GM12874 (cell line): ENCODE data around the gene VWA3A.

Source experiments
- TF ChIP-seq, protein P1 (sequence below): IDR thresholded peaks from 2 replicates; pipeline ENCODE4 v1.5.1; 2011; ENCODE audit warnings: low read depth, mild to moderate bottlenecking, control low read depth, low read length, moderate library complexity; ENCODE audit not compliant: insufficient read depth

Gene VWA3A

DNA sequence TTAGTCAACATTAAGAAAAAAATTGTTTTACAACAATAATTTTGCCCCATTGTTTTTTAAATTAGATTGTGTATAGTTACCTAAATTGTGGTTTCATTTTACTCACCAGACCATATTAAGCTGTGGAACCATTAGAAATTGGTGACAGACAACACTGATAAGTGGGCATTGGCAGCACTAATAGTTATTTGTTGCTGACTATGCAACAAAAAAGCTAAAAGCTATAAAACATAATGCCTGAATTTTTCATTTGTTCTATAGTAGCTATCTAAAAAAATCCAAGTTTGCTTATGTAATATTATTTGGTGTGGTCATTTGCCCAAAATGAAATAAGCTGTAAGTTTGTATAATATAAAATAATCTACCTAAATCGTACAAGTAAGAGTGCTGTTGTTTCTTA lies 13.7 kb upstream of the VWA3A start:
- TF ChIP-seq, protein P1, sequence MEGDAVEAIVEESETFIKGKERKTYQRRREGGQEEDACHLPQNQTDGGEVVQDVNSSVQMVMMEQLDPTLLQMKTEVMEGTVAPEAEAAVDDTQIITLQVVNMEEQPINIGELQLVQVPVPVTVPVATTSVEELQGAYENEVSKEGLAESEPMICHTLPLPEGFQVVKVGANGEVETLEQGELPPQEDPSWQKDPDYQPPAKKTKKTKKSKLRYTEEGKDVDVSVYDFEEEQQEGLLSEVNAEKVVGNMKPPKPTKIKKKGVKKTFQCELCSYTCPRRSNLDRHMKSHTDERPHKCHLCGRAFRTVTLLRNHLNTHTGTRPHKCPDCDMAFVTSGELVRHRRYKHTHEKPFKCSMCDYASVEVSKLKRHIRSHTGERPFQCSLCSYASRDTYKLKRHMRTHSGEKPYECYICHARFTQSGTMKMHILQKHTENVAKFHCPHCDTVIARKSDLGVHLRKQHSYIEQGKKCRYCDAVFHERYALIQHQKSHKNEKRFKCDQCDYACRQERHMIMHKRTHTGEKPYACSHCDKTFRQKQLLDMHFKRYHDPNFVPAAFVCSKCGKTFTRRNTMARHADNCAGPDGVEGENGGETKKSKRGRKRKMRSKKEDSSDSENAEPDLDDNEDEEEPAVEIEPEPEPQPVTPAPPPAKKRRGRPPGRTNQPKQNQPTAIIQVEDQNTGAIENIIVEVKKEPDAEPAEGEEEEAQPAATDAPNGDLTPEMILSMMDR: no peak

- TF ChIP-seq, protein P1: no peak
Observed at GRCh38 chr16:22081050-22081449, 11.3 kb upstream of the VWA3A start.

DNA sequence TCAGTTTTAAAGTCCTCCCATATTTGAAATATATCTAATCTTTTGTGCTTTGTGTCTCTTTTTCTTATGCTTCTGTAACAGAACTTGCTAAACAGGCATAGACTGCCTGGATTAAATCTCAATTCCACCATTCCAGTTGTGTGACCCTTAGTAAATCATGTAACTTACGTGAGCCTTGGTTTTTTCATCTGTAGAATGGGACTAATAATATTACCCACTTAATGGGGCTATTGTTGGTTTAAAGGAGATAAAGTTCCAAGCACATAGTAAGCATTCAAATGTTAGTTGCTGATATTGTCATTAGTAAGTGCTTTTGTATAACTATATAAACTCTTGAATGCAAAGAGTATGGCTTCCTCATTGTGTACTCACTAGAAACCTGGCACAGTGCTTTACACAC lies 5.9 kb upstream of the VWA3A start:
- TF ChIP-seq, protein P1: no peak

GRCh38 chr16:22088642-22089041 lies 3.7 kb upstream of the VWA3A start:
- TF ChIP-seq, protein P1: no peak

DNA sequence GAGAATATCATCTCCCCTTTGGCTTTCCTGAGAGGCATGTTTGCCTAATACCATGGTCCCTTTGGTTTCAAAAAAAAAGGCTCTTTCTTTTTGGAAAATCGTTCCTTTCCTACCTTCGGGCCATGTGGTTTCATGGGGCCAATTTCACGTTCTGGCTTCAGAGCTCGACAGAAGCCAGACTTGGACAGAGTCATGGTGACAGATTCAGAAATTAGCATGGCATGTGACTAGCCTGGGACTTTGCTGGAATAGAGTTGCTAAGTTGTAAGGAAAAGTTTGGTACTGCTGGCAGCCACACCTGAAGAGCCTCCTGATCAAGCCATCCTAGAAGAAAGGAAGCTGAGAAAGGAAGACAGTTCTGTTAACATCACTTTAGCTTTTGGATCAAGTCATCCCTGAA lies 2.4 kb upstream of the VWA3A start:
- TF ChIP-seq, protein P1: no peak

- TF ChIP-seq, protein P1: no peak
Observed at GRCh38 chr16:22091721-22092120, 620 bp upstream of the VWA3A start.

DNA sequence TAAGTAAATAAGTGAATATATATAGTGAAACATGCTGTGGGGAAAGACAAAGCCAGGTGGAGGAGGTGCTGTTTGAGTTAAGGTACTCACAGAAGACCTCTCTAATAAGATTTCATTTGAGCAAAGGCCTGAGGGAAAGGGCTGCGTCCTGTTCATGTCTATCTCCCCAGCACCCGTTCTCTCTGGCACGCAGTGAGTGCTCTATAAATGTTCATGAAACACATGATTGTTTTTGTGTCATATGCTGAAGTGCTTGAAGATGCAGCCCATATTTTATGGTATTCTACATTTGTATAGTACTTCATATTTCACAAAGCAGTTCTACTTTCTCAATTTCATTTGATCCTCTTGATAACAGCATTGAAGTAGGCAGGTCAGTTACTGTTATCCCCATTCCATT lies 990 bp downstream of the VWA3A start:
- TF ChIP-seq, protein P1: no peak

DNA sequence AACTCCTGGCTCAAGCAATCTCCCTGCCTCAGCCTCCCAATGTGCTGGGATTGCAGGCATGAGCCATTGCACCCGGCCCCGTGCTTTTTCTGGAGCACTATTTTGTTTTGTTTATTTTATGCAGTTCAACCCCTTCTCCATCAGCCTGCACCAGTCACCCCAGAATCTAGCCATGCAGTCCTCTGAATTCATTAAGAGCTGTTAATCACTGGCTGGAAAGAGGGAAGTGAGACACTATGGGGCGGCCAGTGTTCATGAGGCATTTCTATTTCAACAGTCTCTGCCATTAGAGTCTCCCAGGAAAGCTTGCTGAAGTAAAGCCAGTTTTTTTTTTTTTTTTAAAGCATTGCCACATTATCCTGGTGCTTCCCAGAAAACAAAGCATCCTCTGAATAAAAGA lies 1.7 kb downstream of the VWA3A start:
- TF ChIP-seq, protein P1: no peak
